ENCODE results near the gene KRTAP5-3. TPM values are rescaled to one million over a fixed set of nuclear protein-coding genes. Genes with fewer than 3 reads are reported as not detected.

The KRTAP5-3 gene
- total and polyA plus RNA-seq, 2 experiments from 2014 or later: not detected

DNA sequence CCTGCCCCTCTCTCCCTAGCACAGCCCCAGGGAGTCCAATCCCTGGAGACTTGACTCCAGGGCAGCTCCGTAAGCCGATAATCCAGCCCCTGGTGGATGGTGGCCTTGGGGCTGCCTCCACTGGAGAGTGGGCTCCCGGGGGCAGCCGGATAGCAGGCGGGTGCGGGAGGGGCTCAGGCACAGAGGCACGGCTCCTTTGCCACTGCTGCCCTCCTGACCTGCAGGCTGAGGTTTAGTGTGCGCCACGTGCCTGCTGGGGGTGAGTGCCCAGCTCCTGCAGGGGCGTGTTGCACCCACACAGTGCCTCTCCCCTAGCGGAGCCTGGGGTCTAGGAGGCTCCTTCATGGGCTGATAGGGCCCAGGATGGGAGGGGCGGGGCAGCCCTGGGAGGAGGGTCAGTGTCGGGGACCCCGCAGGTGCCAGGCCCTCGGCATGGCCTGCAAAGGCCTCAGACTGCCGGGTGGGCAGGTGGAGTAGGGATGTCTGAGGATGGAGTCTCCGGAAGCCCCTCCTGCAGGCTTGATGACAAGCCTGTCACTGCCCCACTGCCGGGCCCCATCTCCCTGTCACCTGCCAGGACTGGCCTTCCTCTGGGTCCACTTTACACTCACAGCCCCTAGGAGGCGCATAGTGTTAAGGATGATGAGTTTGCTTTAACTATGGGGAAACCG lies 41.7 kb downstream of the KRTAP5-3 start:
- DNase-seq (ENCODE audit: low read depth in 1 of 2, low spot score in 1 of 2): no peak
- Histone ChIP-seq H3K27ac (no peak overlapping the region), H3K4me3 (no peak overlapping the region), H3K36me3 (no peaks in the 10 kb centered on the region), H3K9me3 (ENCODE audit: low read depth) (no peaks in the 10 kb centered on the region), H3K27me3 (peaks cover 69% of the 10 kb centered on the region), H3K4me1 (ENCODE audit: low read depth) (no peaks in the 10 kb centered on the region)
- TF ChIP-seq, protein P1, sequence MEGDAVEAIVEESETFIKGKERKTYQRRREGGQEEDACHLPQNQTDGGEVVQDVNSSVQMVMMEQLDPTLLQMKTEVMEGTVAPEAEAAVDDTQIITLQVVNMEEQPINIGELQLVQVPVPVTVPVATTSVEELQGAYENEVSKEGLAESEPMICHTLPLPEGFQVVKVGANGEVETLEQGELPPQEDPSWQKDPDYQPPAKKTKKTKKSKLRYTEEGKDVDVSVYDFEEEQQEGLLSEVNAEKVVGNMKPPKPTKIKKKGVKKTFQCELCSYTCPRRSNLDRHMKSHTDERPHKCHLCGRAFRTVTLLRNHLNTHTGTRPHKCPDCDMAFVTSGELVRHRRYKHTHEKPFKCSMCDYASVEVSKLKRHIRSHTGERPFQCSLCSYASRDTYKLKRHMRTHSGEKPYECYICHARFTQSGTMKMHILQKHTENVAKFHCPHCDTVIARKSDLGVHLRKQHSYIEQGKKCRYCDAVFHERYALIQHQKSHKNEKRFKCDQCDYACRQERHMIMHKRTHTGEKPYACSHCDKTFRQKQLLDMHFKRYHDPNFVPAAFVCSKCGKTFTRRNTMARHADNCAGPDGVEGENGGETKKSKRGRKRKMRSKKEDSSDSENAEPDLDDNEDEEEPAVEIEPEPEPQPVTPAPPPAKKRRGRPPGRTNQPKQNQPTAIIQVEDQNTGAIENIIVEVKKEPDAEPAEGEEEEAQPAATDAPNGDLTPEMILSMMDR (IDR thresholded peaks at IDR 0.05; ENCODE audit: low read depth, low read length): no peak

DNA sequence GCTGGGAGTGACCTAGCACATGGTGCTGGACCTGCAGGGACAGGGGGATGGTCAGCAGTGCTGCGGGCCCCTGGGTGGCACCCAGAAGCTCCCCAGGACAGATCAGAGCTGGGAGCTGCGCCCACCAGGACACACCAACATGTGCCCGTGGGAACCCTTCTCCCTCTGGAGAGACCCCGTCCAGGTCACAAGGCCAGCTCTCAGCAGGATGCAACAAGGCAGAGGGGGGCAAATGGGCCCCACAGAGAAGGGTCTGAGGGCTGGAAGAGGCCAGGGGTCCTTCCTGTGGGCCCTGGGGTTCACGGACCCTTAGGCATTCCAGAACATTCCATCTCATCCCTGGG lies 42.4 kb downstream of the KRTAP5-3 start:
- TF ChIP-seq, protein P1 (IDR thresholded peaks at IDR 0.05; ENCODE audit: low read depth, low read length): no peak
- H3K36me3 ChIP-seq: no peaks in the 10 kb centered on the region
- H3K4me1 ChIP-seq (ENCODE audit: low read depth): no peaks in the 10 kb centered on the region
- DNase-seq (ENCODE audit: low read depth in 1 of 2, low spot score in 1 of 2): no peak
- no peak overlapping the region for H3K27ac ChIP-seq
- no peak overlapping the region for H3K4me3 ChIP-seq
- H3K27me3 ChIP-seq: peaks cover 67% of the 10 kb centered on the region
- no peaks in the 10 kb centered on the region for H3K9me3 ChIP-seq (ENCODE audit: low read depth)

GRCh38 chr11:1565173-1565903 lies 42.9 kb downstream of the KRTAP5-3 start:
- no peaks in the 10 kb centered on the region for H3K9me3 ChIP-seq (ENCODE audit: low read depth)
- H3K27ac ChIP-seq: no peak overlapping the region
- H3K4me3 ChIP-seq: no peak overlapping the region
- TF ChIP-seq, protein P1 (IDR thresholded peaks at IDR 0.05; ENCODE audit: low read depth, low read length): no peak
- H3K4me1 ChIP-seq (ENCODE audit: low read depth): no peaks in the 10 kb centered on the region
- DNase-seq (ENCODE audit: low read depth in 1 of 2, low spot score in 1 of 2): no peak
- H3K27me3 ChIP-seq: peaks cover 67% of the 10 kb centered on the region
- no peaks in the 10 kb centered on the region for H3K36me3 ChIP-seq

- Histone ChIP-seq H3K27ac (no peak overlapping the region), H3K4me3 (no peak overlapping the region), H3K36me3 (no peaks in the 10 kb centered on the region), H3K4me1 (ENCODE audit: low read depth) (no peaks in the 10 kb centered on the region), H3K27me3 (peaks cover 67% of the 10 kb centered on the region), H3K9me3 (ENCODE audit: low read depth) (no peaks in the 10 kb centered on the region)
- TF ChIP-seq, protein P1 (IDR thresholded peaks at IDR 0.05; ENCODE audit: low read depth, low read length): no peak
- peak; percentile 50 to 79 for DNase-seq (ENCODE audit: low read depth in 1 of 2, low spot score in 1 of 2)
Observed at GRCh38 chr11:1564535-1565172, 43.6 kb downstream of the KRTAP5-3 start.

DNA sequence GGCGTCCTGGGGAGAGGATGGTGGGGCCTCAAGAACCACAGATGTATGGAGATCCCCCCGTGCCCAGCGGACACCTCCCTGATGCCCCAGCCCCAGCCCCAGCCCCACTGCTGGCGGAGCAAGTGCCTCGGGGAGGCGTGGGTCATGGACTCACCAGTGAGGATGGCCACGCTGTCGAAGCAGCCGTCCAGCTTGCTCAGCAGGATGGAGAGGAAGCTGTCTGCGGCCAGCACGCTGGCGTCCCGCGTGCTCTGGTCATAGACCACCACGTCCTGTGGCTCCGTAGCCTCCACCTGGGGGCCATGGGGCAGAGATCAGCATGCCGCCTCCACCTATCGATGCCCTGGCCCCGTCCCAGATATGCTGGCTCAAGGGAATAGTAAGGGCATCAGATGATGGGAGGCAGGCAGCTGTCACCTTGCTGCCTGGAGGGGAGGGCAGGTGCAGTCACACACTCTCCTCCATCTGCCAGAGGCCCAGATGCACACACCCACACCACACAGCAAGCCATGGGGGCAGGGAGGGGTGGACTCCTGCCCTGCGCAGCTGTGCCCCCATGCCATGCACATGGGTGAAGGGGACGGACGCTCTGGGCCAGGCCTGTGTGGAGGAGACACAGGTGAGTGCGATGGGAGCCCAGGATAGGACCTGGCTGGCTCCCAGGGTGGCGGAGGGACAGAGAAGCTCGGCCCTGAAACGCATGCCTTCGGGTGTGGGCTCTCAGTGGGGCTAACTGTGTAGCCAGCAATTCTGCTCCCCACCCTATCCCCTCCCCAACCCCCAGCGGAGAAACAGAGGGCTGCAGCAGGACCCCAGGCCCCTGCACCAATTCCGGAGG lies 44.3 kb downstream of the KRTAP5-3 start:
- H3K27me3 ChIP-seq: peaks cover 67% of the 10 kb centered on the region
- H3K36me3 ChIP-seq: no peaks in the 10 kb centered on the region
- TF ChIP-seq, protein P1 (IDR thresholded peaks at IDR 0.05; ENCODE audit: low read depth, low read length): no peak
- H3K27ac ChIP-seq: no peak overlapping the region
- H3K4me1 ChIP-seq (ENCODE audit: low read depth): no peaks in the 10 kb centered on the region
- no peak overlapping the region for H3K4me3 ChIP-seq
- no peak for DNase-seq (ENCODE audit: low read depth in 1 of 2, low spot score in 1 of 2)
- H3K9me3 ChIP-seq (ENCODE audit: low read depth): no peaks in the 10 kb centered on the region

All from cardiac muscle cell (in vitro differentiated cells and primary cell).